H1 (cell line): Measurements from ENCODE around the gene PDE4D. TPM values are rescaled to one million over a fixed set of nuclear protein-coding genes. Genes with fewer than 3 reads are reported as not detected.

Source experiments
- CTCF ChIA-PET: fragments of 300-600 bp; sonication (Branson Sonifier 250); formaldehyde crosslinking; loops from one replicate; lab custom pipeline; 2021; ENCODE audit not compliant: partially characterized antibody; lab: Charles Lee
- POLR2A ChIA-PET: fragments of 300-600 bp; sonication (Branson Sonifier 250); formaldehyde crosslinking; loops from one replicate; lab custom pipeline; 2021; ENCODE audit warnings: inconsistent platforms; ENCODE audit not compliant: partially characterized antibody; lab: Charles Lee
- DNase-seq, 2 experiments: peaks; one replicate each; pipeline versions ENCODE4 v3.0.0 to v3.0.0-alpha.2; 2010 to 2022; ENCODE audit warnings: low spot score in 2 of 2, low read depth in 1 of 2, mixed read lengths in 1 of 2
- FAIRE-seq: peaks from 2 replicates; lab custom pipeline; 2011; peaks lifted over from hg19 to GRCh38; lab: Jason Lieb, UNC
- H2AFZ ChIP-seq: 2 replicates; pipeline ENCODE4 v1.8.1; 2012; ENCODE audit warnings: low read length, inconsistent platforms
- H2AK5ac ChIP-seq: 2 replicates; pipeline ENCODE4 v1.6.1; 2013; ENCODE audit warnings: low read depth, low read length
- H2BK120ac ChIP-seq: replicated peaks from 2 replicates; pipeline ENCODE3; 2013; ENCODE audit warnings: low read depth, low read length, inconsistent platforms
- H2BK12ac ChIP-seq: 2 replicates; pipeline ENCODE4 v1.6.1; 2013; ENCODE audit warnings: low read depth, low read length
- H2BK15ac ChIP-seq: 2 replicates; pipeline ENCODE4 v1.6.1; 2013; ENCODE audit warnings: low read length
- H2BK20ac ChIP-seq: 2 replicates; pipeline ENCODE4 v1.6.1; 2013; ENCODE audit warnings: low read length
- H2BK5ac ChIP-seq: 2 replicates; pipeline ENCODE4 v1.6.1; 2013; ENCODE audit warnings: low read depth, low read length
- H3K14ac ChIP-seq: 2 replicates; pipeline ENCODE4 v1.6.1; 2013; ENCODE audit warnings: inconsistent platforms; ENCODE audit not compliant: insufficient read length
- H3K18ac ChIP-seq: 2 replicates; pipeline ENCODE4 v1.6.1; 2013; ENCODE audit warnings: low read length; ENCODE audit errors: extremely low read depth
- H3K23ac ChIP-seq: 2 replicates; pipeline ENCODE4 v1.6.1; 2013; ENCODE audit warnings: inconsistent platforms; ENCODE audit not compliant: insufficient read length
- H3K23me2 ChIP-seq: 2 replicates; pipeline ENCODE4 v1.6.1; 2013; ENCODE audit warnings: low read depth, low read length
- H3K27ac ChIP-seq: 2 replicates; pipeline ENCODE4 v1.6.1; 2011; ENCODE audit warnings: low read depth, low read length, inconsistent platforms
- H3K27me3 ChIP-seq, 4 experiments: replicated peaks in 1 of 4; 1 replicate in 1 of 4; 2 replicates in 3 of 4; pipeline versions ENCODE4 v1.6.1 to v1.8.1; 2011 to 2013; ENCODE audit warnings: low read length in 3 of 4, mild to moderate bottlenecking in 3 of 4, inconsistent platforms in 2 of 4, mixed read lengths in 2 of 4, moderate library complexity in 1 of 4; ENCODE audit not compliant: control insufficient read depth in 3 of 4, insufficient read depth in 3 of 4; ENCODE audit errors: extremely low read depth in 1 of 4
- H3K36me3 ChIP-seq, 4 experiments: 2 replicates each; pipeline versions ENCODE4 v1.6.1 to v1.8.1; 2011 to 2013; ENCODE audit warnings: mild to moderate bottlenecking in 4 of 4, low read length in 3 of 4, moderate library complexity in 2 of 4, control low read depth in 1 of 4, inconsistent platforms in 1 of 4; ENCODE audit not compliant: insufficient read depth in 4 of 4, control insufficient read depth in 2 of 4
- H3K4ac ChIP-seq: replicated peaks from 2 replicates; pipeline ENCODE3; 2013; ENCODE audit warnings: low read length, low read depth, mixed read lengths, inconsistent platforms; ENCODE audit not compliant: insufficient read length
- H3K4me1 ChIP-seq, 4 experiments: replicated peaks in 1 of 4; 1 replicate in 1 of 4; 2 replicates in 3 of 4; pipeline versions ENCODE4 v1.6.1 to v1.8.1; 2011 to 2013; ENCODE audit warnings: low read length in 3 of 4, inconsistent platforms in 2 of 4, mixed read lengths in 1 of 4; ENCODE audit not compliant: insufficient read depth in 4 of 4, control insufficient read depth in 3 of 4
- H3K4me2 ChIP-seq, 2 experiments: 2 replicates each; pipeline versions ENCODE4 v1.6.1 to v1.8.1; 2011 to 2013; ENCODE audit warnings: low read depth in 2 of 2, low read length in 2 of 2, control low read depth in 1 of 2, inconsistent platforms in 1 of 2, mild to moderate bottlenecking in 1 of 2; ENCODE audit not compliant: insufficient read depth in 1 of 2
- H3K4me3 ChIP-seq, 4 experiments: fragments of 200-600, 300-600 bp in 1 of 4; sonication (generic), shearing (Covaris generic), sonication (Bioruptor Twin) in 1 of 4; 2 replicates each; pipeline versions ENCODE4 v1.5.1 to v1.8.1; 2011 to 2016; ENCODE audit warnings: low read length in 4 of 4, low read depth in 3 of 4, control low read depth in 2 of 4, inconsistent platforms in 2 of 4, mild to moderate bottlenecking in 2 of 4, mixed read lengths in 1 of 4, moderate library complexity in 1 of 4; ENCODE audit not compliant: insufficient read depth in 2 of 4; ENCODE audit errors: extremely low read depth in 1 of 4
- H3K56ac ChIP-seq: replicated peaks from 2 replicates; pipeline ENCODE3; 2013; ENCODE audit warnings: low read depth, mild to moderate bottlenecking, mixed read lengths, low read length, inconsistent platforms; ENCODE audit not compliant: insufficient read length
- H3K79me1 ChIP-seq: 2 replicates; pipeline ENCODE4 v1.6.1; 2013; ENCODE audit warnings: low read depth, low read length, control low read depth
- H3K79me2 ChIP-seq, 2 experiments: 2 replicates each; pipeline versions ENCODE4 v1.6.1 to v1.8.1; 2012 to 2013; ENCODE audit warnings: low read length in 2 of 2, mild to moderate bottlenecking in 2 of 2, inconsistent platforms in 1 of 2; ENCODE audit not compliant: insufficient read depth in 2 of 2, control insufficient read depth in 1 of 2
- H3K9ac ChIP-seq, 4 experiments: replicated peaks in 1 of 4; 1 replicate in 1 of 4; 2 replicates in 3 of 4; pipeline versions ENCODE4 v1.6.1 to v1.8.1; 2011 to 2013; ENCODE audit warnings: low read depth in 3 of 4, low read length in 3 of 4, control low read depth in 2 of 4, mild to moderate bottlenecking in 2 of 4, moderate library complexity in 2 of 4, inconsistent platforms in 1 of 4; ENCODE audit errors: extremely low read depth in 1 of 4
- H3K9me3 ChIP-seq, 2 experiments: 2 replicates each; pipeline versions ENCODE4 v1.6.1 to v1.8.1; 2012 to 2013; ENCODE audit warnings: mild to moderate bottlenecking in 2 of 2, moderate library complexity in 2 of 2, control low read depth in 1 of 2, inconsistent platforms in 1 of 2, low read depth in 1 of 2, low read length in 1 of 2, mixed read lengths in 1 of 2; ENCODE audit not compliant: insufficient read depth in 2 of 2
- H4K20me1 ChIP-seq, 2 experiments: replicated peaks in 1 of 2; 2 replicates each; pipeline versions ENCODE3 to v1.8.1; 2011 to 2013; ENCODE audit warnings: inconsistent platforms in 2 of 2, low read length in 2 of 2, mild to moderate bottlenecking in 1 of 2; ENCODE audit not compliant: insufficient read depth in 2 of 2, control insufficient read depth in 1 of 2
- H4K5ac ChIP-seq: 2 replicates; pipeline ENCODE4 v1.6.1; 2013; ENCODE audit warnings: low read length, low read depth, mixed read lengths, inconsistent platforms; ENCODE audit not compliant: insufficient read length
- H4K8ac ChIP-seq: 2 replicates; pipeline ENCODE4 v1.8.0; 2013; ENCODE audit warnings: mild to moderate bottlenecking, moderate library complexity, low read length, inconsistent platforms; ENCODE audit not compliant: insufficient read depth; ENCODE audit errors: extremely low read depth
- H4K91ac ChIP-seq: replicated peaks from 2 replicates; pipeline ENCODE3; 2013; ENCODE audit warnings: low read length, mixed read lengths, inconsistent platforms; ENCODE audit not compliant: insufficient read length
- CBX5 ChIP-seq: fragments of 300-800, 300-1000 bp; sonication (generic); IDR thresholded peaks from 2 replicates; pipeline ENCODE4 v1.7.1; 2016; ENCODE audit warnings: antibody characterized with exemption, low read length, low read depth
- RFX5 ChIP-seq: IDR thresholded peaks from 2 replicates; pipeline ENCODE4 v1.6.1; 2011; ENCODE audit warnings: low read depth, low read length, improper control_type of control experiment, borderline replicate concordance
- SRF ChIP-seq: IDR thresholded peaks from 2 replicates; pipeline ENCODE4 v1.6.1; 2011; ENCODE audit warnings: mild to moderate bottlenecking, low read depth, low read length, moderate library complexity
- SUZ12 ChIP-seq: fragments of 200-600 bp; sonication (generic); IDR thresholded peaks from 2 replicates; pipeline ENCODE4 v1.6.1; 2012; ENCODE audit warnings: mild to moderate bottlenecking, inconsistent platforms, low read length, moderate library complexity, mixed read lengths
- TBP ChIP-seq: IDR thresholded peaks from 2 replicates; pipeline ENCODE4 v1.6.1; 2011; ENCODE audit warnings: low read depth, low read length, improper control_type of control experiment
- WGBS, 2 experiments: shearing (Covaris generic) in 1 of 2; methylation state at CpG; one replicate each; pipeline versions ENCODE4 v1.1.6 to v1.1.7; 2013 to 2015; ENCODE audit warnings: low lambda C conversion rate in 2 of 2, mixed read lengths in 2 of 2, inconsistent platforms in 1 of 2, low coverage in 1 of 2, missing lambda C conversion rate in 1 of 2; ENCODE audit not compliant: insufficient replicate concordance in 2 of 2, insufficient coverage in 1 of 2, insufficient read length in 1 of 2; ENCODE audit errors: extremely low coverage in 1 of 2, missing lambda C conversion rate in 1 of 2; 5-methylcytosine and 5-hydroxymethylcytosine counted together
- polyA plus RNA-seq, 7 experiments: library from polyadenylated mRNA; depleted of rRNA in 3 of 7; stranded (reverse) in 5 of 7; unstranded in 2 of 7; fragments of >200 nt in 5 of 7; fragments of 200-250 nt in 2 of 7; gene quantifications; 1 replicate in 5 of 7; 2 replicates in 1 of 7; 4 replicates in 1 of 7; pipeline versions ENCODE4 v1.2.1 to v1.2.3, GENCODE V29; 2011 to 2013; ENCODE audit warnings: missing spikeins in 2 of 7, mixed read lengths in 2 of 7
- total RNA-seq: library from RNA; stranded (reverse); fragmentation: NEBNext Ultra II Directional; extraction: Animal tissue kit (Norgen Biotek cat#: 25700); gene quantifications from 2 replicates; pipeline ENCODE4 v1.2.1, GENCODE V29; 2021

The PDE4D gene
- total and polyA plus RNA-seq, 2 of the 8 experiments (the other 6 are each of a cell fraction or from before 2014, with no cell fraction given): 2.3 to 3.7 TPM

GRCh38 chr5:59777028-59777427 is 116.5 kb downstream of the PDE4D start:
- no peak overlapping the region for H2AFZ ChIP-seq
- H3K4ac ChIP-seq: no peak overlapping the region
- no peak overlapping the region for H2BK120ac ChIP-seq
- 71% methylated on average over 4 of the region's 4 CpGs; no CpG with 5 or more reads in 1 of the 2 experiments for WGBS, 2 experiments
- CTCF ChIA-PET: interaction anchor here (0.6 to 0.8 kb wide), 2 partner anchors 24 to 263 kb away, joined by 3 read pairs; no protein-coding TSS in a partner anchor
- no peaks in the 10 kb centered on the region for H4K20me1 ChIP-seq
- no peaks in the 10 kb centered on the region for H3K23me2 ChIP-seq
- H3K36me3 ChIP-seq: no peaks in the 10 kb centered on the region
- no peak overlapping the region for H3K18ac ChIP-seq
- H3K27me3 ChIP-seq: no peaks in the 10 kb centered on the region
- no peaks in the 10 kb centered on the region for H3K79me1 ChIP-seq
- H3K4me2 ChIP-seq: no peak overlapping the region
- no peaks in the 10 kb centered on the region for H3K79me2 ChIP-seq
- H3K14ac ChIP-seq: no peak overlapping the region
- no peak overlapping the region for H2BK15ac ChIP-seq
- H2BK12ac ChIP-seq: no peak overlapping the region
- no peak overlapping the region for H3K56ac ChIP-seq
- DNase-seq (no peak), FAIRE-seq (no peak)
- no peak overlapping the region for H2AK5ac ChIP-seq
- no peak overlapping the region for H2BK5ac ChIP-seq
- H3K4me1 ChIP-seq: peaks cover 0 to 4% (median 0%) of the 10 kb centered on the region in 4 experiments; a peak in 2 of 7 replicates
- no peak overlapping the region for H3K4me3 ChIP-seq
- POLR2A ChIA-PET: no interaction called here
- TF ChIP-seq TBP: no peak
- no peak for TF ChIP-seq SUZ12
- no peak for TF ChIP-seq CBX5
- TF ChIP-seq SRF: no peak
- no peak for TF ChIP-seq RFX5
- no peaks in the 10 kb centered on the region for H3K9me3 ChIP-seq
- H2BK20ac ChIP-seq: no peak overlapping the region
- H3K9ac ChIP-seq: no peak overlapping the region
- no peak overlapping the region for H4K8ac ChIP-seq
- no peak overlapping the region for H3K27ac ChIP-seq
- H4K5ac ChIP-seq: no peak overlapping the region
- no peak overlapping the region for H3K23ac ChIP-seq
- H4K91ac ChIP-seq: no peak overlapping the region
